GM18517 (cell line): Measurements from ENCODE around the gene R3HDM4.

Experiments used
- ATAC-seq: cut with Tn5 transposase; IDR thresholded peaks from one replicate; pipeline ENCODE4 v1.9.1; 2021; ENCODE audit warnings: mild to moderate bottlenecking, moderate library complexity; ENCODE audit not compliant: unreplicated experiment

R3HDM4 gene

DNA sequence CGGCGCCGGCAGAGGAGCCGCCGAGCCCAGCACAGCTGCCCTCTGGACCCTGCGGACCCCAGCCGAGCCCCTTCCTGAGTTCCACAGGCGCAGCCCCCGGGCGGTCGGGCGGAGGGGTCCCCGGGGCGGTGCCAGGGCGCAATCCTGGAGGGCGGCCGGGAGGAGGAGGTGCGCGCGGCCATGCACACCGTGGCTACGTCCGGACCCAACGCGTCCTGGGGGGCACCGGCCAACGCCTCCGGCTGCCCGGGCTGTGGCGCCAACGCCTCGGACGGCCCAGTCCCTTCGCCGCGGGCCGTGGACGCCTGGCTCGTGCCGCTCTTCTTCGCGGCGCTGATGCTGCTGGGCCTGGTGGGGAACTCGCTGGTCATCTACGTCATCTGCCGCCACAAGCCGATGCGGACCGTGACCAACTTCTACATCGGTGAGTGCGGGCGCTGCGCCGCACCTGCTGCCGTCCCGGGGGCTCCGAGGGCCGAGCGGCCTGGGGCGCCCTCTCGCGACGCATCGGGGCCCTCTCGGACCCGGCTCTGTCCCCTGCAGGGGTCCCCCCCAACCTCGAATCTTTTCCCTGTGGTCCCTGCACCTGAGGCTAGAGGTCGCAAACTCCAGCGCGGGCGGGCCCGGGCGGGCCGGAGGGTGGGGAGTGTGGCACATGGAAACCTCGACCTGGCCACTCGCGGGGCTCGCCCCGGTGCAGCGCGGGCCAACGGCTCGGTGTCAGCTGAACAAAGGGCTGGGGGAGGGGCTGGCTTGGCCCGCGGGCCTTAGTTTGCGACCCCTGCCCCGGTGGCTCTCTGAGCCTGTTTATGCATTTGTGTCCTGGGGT, 4.5 kb upstream of the R3HDM4 start, which contains the start of gene KISS1R:
Gene KISS1R, plus strand, starts transcription at position 11 of the 829 bp plus-strand sequence. Its CDS starts 170 bp downstream, at position 181.
- ATAC-seq = no peak

DNA sequence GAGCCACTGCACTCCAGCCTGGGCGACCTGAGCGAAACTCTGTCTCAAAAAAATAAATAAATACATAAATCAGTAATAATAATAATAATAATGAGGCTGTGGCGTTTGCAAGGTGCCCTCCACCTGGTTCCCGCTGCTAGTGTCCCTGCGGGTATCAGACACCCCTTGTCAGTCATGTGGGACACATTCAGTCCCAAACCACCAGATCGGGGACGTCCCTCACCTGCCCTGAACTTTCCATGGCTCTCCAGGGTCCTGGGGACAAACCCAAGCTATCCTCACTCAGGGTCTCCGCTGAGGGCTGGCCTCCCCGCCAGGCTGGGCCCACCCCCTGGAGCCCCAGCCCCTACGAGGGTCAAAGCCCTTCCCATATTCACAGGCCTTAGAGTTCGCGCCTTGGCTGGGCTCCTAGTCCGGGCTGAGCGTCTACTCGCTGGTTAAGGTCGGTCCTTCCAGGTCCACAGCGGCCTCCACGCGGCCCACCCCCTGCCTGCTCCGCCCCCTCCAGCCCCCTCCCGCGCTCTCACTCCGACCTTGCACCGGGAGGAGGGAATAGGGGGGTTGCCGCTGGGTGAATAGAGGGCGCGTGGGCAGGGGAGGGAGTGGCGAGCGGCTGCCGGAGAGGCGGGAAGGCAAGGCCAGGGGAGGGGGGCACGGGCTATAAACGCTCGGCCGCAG, 3.8 kb upstream of the R3HDM4 start:
- ATAC-seq = no peak

DNA sequence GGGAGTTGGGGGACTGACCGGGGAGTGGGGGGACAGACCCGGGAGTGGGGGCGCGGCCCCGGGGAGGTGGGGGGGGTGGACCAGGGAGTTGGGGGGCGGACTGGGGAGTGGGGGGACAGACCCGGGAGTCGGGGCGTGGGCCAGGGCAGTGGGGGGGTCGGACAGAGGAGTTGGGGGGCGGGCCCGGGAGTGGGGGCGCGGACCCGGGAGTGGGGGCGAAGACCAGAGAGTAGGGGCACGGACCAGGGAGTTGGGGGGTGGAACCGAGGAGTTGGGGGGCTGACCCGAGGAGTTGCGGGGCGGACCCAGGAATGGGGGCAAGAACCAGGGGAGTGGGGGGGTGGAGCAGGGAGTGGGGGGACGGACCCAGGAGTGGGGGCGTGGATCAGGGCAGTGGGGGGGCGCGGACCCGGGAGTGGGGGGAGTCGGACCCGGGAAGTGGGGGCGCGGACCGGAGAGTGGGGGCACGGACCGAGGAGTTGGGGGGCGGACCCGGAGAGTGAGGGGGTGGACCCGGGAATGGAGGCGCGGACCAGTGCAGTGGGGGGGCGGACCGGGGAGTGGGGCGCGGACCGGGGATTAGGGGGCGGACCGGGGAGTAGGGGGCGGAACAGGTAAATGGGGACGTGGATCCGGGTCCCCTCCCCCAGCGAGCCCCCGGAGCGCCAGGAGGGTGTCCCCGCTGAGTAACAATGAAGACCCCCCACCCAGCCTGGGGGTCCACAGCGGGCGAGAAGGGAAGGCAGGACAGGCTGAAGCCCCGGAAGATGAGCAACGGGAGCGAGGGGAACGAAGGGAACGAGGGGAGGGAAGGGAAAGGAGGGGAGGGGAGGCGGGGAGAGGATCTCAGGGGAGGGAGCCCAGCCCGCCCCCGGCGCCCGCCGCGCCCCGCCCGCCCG, 589 bp downstream of the R3HDM4 start:
- no peak for ATAC-seq

DNA sequence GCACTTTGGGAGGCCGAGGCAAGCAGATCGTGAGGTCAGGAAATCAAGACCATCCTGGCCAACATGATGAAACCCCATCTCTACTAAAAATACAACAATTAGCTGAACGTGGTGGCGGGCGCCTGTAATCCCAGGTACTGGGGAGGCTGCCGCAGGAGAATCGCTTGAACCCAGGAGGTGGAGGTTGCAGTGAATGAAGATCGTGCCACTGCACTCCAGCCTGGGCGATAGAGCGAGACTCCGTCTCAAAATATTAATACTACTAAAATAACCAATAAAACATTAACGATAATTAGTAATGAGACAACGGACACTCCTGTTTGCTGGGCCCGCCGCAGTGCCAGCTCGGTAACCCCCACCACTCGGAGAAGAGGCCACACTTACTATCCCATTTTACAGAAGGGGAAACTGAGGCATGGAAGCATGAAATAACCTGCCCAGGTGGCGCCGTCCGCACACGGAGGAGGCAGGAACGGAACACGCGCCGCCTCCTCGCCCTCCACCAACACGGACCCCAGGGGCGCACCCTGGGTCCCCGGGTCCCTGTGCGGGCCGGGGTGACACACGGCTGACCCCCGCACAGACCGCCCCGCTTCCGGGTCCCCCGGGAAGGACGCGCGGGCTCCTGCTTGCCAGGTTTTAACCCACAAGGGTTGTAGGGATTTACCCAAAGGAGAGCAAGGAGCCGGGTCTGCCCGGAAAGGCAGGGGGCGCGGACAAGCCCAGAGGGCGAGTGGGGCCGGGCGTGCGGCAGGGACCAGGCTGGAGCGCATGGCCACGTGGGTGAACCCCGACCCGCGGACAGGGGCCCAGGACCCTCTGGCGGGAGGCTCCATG, 1.6 kb downstream of the R3HDM4 start:
- no peak for ATAC-seq

DNA sequence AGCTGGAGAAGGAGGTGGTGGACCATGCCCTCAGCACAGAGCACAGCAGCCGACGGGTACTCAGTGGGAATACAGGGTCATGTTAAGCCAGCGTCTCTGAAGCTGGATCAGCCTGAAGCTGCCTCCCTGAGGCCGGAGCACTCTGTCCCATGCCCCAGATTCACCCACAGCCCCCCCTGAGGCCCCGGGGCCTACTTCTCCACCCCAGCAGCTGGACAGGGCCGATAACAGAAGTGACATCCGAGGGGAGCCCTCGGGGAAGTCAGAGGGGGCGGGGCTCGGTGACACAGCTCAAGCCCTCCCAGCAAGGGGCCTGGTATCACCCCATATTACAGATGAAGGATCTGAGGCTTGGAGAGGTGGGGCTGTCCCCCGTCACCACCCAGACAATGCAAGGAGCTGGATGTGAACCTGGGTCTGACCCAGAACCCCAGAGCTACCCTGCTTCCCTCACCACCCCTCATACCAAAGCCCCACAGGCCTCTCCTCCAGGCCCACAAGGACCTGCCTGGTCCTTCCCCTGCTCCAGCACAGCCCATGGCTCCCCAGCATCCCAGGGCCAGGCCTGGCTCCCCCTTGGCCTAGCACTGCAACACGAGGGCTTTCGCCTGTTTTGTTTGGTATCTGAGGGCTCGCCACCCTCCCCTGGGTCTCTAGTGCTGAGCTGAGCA, 5.7 kb downstream of the R3HDM4 start:
- no peak for ATAC-seq

DNA sequence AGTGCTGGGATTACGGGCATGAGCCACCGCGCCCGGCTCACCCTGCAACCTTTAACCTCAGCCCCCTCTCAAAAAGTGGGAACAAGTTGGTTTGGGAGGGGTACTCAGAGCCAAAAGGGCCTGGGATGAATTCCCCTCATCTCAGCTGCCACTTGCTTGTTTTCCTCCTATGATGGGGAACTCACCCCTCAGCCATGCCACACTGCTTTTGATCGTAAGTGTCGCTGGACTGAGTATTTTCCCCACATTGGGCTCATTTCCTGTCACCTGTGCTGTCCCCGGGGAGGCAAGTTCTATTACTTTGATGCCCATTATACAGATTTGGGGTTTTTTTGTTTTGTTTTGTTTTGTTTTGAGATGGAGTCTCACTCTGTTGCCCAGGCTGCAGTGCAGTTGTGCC, 6.5 kb downstream of the R3HDM4 start:
- no peak for ATAC-seq

DNA sequence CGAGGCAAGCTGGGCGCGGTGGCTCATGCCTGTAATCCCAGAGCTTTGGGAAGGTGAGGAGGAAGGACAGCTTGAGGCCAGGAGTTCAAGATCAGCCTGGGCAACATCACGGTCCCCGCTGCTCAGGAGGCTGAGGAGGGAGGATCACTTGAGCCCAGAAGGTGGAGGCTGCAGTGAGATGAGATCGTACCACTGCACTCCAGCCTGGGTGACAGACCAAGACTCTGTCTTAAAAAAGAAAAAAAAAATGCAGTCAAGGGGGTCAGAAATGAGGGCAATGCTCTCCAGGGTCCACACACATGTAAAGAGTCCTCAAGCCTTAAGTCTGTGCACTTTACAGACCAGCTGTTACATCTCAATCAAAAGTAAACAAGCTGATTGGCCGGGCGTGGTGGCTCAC, 8.5 kb downstream of the R3HDM4 start:
- ATAC-seq = no peak

DNA sequence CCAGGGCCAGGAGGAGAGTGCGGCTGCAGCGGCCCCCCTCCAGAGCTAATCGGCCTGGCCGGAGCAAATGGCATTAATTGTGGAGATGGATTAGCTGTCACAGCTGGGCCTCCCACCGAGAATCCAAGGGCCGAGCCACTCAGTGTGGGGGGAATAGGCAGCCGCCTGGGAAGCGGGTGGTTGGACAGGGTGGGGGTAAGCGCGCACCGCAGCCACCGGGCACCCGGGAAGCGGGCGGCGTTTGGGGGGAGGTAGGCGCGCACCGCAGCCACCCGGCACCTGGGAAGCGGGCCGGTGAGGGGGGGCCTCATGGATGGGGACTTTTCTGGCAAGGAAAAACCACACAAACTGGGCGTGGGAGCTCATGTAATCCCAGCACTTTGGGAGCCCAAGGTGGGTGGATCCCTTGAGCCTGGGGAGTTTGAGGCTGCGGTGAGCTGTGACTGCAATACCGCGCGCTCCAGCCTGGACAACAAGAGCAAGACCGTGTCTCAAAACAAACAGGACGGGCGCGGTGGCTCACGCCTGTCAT, 9.7 kb downstream of the R3HDM4 start:
- no peak for ATAC-seq

DNA sequence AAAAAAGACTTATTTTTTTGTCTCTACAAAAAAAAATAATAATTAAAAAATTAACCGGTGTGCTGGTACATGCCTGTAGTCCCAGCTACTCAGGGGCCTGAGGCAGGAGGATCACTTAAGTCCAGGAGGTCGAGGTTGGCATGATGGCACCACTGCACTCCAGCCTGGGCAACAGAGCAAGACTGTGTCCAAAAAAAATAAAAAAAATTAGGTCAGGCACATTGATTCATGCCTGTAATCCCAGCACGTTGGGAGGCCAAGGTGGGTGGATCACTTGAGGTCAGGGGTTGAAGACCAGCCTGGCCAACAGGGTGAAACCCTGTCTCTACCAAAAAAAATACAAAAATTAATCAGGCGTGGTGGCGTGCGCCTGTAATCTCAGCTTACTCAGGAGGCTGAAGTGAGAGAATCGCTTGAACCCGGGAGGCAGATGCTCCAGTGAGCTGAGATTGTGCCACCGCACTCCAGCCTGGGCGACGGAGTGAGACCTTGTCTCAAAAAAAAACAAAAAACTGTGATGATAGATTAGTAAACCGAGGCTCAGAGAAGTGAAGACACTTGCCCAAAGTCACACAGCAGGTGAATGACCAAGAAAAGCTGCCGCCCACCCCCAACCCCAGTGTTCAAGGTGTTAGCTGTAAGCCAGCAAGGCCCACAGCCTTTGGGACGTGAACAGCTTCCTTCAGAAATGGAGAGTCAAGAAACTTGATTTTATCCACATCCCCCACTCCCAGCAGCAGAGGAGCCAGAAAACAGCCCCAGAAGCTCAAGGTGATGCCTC, 10.4 kb downstream of the R3HDM4 start:
- ATAC-seq = no peak

DNA sequence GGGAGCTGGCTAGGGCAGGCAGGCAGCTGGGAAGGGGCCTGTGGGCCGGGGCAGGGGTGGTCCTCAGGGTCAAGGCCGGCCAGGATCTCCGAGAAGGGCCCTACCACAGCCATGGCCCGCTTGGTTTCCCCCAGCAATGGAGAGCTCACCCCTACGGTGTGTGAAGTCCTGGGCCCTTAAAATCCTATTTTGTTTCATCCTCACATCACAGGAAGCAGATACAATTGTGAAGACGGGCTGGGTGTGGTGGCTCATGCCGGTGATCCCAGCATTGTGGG, 11.0 kb downstream of the R3HDM4 start:
- no peak for ATAC-seq

DNA sequence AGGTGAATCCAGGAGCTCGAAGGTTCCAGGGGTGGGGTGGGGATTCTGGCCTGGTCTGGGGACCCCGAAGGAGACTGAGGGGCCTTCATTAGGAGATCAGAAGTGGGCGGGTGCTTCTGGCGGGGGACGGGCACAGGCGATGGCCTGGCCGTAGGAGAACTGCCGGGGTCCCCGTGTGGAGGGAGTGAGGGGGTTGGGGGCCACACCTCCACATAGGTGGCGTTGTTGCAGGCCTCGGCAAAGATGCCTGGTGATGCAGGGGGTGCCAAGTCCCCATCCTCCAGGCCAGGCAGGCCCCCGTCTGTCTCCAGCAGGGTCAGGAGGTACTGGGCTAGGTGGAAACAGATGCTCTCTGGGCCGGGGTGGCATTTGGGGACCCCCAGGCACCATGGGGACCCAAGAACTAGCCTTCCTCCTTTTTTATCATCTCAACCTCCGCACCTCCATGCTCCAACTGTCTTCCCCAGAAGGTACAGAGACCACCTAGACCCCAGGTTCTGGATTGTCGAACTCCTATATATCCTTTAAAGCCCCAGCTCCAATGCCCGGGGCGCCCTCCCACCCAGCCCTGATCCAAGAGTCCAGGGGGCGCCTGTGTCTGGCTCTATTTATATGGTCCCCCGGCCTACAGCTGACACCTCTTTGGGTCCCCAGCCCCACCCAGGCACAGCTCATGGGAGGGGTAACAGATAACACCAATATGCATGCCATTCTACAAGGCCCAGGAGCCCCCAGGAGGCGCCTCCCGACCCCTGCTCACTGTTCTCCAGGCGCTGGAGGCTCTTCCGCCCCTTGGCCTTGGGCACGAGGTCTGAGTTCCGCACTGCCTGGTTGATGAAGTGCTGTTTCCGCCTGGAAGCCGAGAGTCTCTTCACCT, 11.6 kb downstream of the R3HDM4 start:
- ATAC-seq = no peak

DNA sequence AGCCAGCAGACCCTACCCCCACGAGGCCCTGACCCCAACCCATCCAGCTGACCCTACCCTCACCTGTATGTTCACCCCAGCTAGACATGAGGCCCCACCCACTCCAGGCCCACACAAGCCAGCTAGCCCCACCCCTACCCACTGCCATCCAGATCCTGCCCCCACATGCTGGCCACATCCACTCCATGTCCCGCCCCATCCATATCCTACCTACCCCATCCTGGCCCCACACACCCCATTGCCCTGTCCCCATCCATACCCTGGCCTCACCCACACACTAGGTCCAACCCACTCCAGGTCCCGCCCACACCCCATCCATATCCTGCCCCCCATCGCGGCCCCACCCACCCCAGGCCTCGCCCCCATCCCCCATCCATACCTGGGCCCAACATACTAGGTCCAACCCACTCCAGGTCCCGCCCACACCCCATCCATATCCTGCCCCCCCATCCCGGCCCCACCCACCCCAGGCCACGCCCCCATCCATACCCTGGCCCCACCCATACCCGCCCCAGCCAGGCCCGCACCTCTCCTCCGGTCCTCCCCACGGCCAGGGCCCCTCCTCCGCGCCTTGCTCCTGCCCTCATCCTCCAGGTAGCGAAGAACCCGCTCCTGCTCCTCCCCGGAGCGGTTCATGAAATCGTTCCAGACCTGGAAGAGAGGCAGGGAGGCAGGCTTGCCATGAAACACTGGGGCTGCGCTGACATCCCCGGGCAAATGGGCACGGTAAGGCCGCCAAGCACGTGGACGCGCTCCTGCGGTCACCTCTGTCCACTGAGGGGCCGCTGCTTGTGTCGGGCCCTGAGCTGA, 12.5 kb downstream of the R3HDM4 start:
- ATAC-seq = no peak

DNA sequence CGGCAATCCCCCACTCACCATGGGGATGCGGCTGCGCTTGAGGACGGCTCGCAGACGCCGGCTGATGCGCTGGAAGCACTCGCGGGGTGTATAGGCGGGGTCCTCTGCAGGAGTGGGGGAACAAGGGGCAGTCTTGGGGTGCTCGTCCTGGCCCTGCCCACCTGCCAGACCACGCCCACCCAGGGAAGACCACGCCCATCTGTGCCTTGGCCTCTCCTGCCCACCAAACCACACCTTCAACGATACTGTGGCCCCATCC, 13.0 kb downstream of the R3HDM4 start:
- ATAC-seq = no peak

DNA sequence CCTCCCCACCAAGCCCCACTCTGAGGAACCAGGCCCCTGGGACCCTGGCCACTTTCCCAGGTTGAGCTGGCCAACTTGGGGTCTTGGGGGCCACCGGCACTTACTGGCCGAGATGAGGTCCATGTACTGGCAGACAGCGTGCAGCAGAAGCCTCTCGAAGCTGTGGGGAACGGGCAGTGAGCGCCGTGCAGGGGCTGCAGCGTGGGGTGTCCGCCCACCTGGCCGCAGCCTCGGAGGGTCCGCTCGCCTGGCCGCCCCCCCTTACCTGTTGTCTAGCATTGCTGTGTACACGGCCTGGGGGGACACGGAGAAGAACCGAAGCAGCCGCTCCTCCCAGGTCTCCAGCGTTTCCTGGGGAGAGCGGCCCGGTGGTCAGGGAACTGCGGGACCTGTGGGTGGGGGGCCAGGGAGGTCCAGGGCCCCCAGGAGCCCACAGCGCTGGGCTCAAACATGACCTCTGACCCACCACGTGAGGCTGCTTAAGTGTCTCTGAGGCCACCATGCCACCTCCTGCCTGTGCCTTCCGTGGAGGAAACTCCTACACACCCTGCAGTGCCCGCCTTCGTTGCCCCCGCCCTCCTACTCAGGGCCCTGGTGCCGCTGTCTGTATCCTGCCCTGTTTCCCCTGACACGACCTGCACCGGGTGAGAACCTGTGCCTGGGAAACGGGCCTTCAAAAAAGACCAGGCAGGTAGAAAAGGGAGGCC, 13.5 kb downstream of the R3HDM4 start:
- ATAC-seq = no peak

DNA sequence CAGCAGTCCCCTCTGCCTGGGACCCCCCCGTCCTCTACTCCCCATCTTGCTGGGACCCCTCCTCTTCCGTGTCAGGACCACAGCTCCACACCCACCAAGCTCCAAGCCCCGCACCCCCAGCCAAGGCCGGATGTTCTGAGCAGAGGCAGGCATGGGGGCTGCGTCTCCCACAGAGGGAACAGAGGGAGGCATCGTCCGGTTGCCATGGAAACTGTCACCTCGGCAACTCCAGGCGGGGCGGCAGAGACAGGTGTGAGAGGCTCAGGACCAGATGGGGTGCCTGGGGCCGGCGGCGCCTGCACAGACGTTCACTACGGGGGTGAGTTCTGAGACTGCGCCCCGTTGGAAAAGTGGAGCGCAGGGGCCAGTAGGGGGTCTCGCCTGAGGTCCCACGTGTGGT, 14.4 kb downstream of the R3HDM4 start:
- ATAC-seq = no peak

DNA sequence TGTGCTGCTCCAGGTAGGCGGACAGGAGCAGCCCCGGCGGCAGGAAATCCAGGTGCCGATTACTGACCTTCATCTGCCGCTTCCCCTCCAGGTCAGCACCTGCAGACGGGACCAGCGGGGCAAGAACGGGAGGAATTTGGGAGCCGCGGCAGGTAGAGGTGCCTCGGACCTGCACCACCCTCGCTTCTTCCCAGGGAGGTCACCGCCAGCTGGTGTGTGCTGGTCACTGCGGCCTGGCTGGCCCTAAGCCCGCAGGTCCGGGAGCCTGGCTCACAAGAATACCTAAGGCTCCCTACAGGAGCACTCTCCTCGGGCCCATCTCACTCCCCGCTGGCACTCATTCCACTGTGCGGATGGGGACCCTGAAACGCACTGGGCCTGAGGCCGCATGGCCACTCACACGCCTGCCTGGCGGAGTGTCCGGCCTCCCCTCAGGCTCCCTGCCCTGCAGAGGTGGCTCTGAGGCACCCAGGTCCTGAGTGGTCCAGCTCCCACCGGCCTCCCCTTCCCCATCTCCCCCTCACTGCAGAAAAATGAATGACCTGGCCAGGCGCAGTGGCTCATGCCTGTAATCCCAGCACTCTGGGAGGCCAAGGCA, 15.5 kb downstream of the R3HDM4 start:
- ATAC-seq = no peak

DNA sequence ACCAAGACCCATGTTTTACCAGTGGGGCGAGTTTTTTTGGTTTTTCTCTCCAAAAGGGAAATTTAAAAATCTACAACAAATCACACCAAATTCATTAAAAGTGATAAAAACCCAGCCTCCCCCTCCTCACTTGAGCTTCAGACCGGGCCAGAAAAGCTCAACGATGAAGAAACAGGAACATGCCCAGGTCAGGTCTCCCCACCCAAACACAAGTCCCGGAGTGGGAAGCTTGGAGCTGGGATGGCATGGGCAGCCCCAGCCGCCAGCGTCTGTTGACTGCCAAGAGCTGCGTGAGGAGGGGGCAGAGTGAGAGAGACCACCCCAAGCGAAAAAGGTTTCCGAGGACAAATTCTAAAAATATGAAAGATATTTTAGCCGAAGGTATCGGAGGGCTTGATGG, 16.0 kb downstream of the R3HDM4 start:
- ATAC-seq = no peak
